Esophagus squamous epithelium (tissue), 4 donors: ENCODE data around the gene IPO11.

Source experiments
- POLR2A ChIP-seq, 4 donors: fragments of 450-650 bp; IDR thresholded peaks; one replicate each; pipeline ENCODE4 v1.6.1; 2017; ENCODE audit warnings: antibody characterized with exemption in 4 of 4, mild to moderate bottlenecking in 4 of 4, moderate library complexity in 3 of 4
- TF ChIP-seq, protein P1 (sequence below), 6 experiments: fragments of 450-650 bp in 4 of 6; fragments of 200-600 bp in 2 of 6; sonication (generic) in 2 of 6; IDR thresholded peaks; one replicate each; pipeline ENCODE4 v1.5.1; 2016 to 2019; ENCODE audit warnings: antibody characterized with exemption in 6 of 6, mild to moderate bottlenecking in 4 of 6, moderate library complexity in 4 of 6

DNA sequence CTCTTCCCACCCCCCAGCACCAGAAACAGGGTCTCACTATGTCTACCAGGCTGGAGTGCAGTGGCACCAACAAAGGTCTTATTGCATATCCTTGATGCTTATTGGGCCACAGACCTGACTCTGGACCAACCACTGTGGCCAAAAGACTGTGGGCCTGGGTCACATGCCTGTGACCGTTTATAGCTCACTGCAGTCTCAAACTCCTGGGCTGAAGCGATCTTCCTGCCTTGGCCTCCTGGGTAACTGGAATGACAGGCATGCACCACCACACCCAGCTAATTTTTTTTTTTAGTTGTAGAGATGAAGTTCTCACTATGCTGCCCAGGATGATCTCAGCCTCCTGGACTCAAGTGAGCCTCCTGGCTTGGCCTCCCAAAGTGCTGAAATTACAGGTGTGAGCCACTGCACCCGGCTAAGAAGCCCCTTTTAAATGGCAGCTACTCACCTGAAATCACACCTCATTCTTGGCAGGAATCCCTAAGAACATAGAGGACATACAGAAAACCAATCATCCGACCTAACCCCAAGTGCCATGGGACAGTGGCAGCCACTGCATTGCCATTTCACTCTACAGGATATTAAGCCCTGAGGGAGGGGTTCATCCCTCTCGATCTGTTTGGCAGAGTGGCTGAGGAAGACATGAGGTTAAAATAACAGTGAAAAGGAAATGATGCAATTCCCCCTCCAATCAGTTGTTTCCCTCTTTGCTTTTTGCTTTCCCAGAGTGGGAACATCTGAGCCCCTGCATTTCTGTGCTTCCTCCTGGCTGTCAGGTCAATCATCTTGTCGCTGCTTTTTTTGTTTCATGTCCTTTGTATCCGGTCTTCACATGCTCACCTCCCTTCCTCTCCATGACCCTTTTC is 240.7 kb downstream of the IPO11 start:
- TF ChIP-seq, protein P1, sequence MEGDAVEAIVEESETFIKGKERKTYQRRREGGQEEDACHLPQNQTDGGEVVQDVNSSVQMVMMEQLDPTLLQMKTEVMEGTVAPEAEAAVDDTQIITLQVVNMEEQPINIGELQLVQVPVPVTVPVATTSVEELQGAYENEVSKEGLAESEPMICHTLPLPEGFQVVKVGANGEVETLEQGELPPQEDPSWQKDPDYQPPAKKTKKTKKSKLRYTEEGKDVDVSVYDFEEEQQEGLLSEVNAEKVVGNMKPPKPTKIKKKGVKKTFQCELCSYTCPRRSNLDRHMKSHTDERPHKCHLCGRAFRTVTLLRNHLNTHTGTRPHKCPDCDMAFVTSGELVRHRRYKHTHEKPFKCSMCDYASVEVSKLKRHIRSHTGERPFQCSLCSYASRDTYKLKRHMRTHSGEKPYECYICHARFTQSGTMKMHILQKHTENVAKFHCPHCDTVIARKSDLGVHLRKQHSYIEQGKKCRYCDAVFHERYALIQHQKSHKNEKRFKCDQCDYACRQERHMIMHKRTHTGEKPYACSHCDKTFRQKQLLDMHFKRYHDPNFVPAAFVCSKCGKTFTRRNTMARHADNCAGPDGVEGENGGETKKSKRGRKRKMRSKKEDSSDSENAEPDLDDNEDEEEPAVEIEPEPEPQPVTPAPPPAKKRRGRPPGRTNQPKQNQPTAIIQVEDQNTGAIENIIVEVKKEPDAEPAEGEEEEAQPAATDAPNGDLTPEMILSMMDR (IDR thresholded peaks at IDR 0.05): no peak
- TF ChIP-seq POLR2A (IDR thresholded peaks at IDR 0.05): no peak
